HG03378 (cell line): Measurements from ENCODE around the gene ST7L.
A peak's percentile ranks its signal among the peaks of the same experiment; 100 is the strongest.
"Not testable (repeated sequence)": the region's sequence is repeated elsewhere in the genome, so short reads cannot be mapped to it uniquely, and the experiment has no call there.

Source experiments
- ATAC-seq: cut with Tn5 transposase; IDR thresholded peaks from one replicate; pipeline ENCODE4 v1.9.1; 2021; ENCODE audit warnings: mild to moderate bottlenecking, moderate library complexity; ENCODE audit not compliant: unreplicated experiment

The ST7L gene

GRCh38 chr1:112618721-112619517 lies at the start of gene ST7L:
Gene ST7L, minus strand, starts transcription at chr1:112619141. Its CDS starts 28 bp downstream, at chr1:112619113.
- ATAC-seq = no peak

GRCh38 chr1:112666946-112667345 lies 48.0 kb upstream of the ST7L start:
- no peak for ATAC-seq

- no peak for ATAC-seq
Observed at GRCh38 chr1:112665857-112666256, 46.9 kb upstream of the ST7L start.

- ATAC-seq = no peak
Observed at GRCh38 chr1:112651205-112651604, 32.3 kb upstream of the ST7L start.

GRCh38 chr1:112646225-112646624 lies 27.3 kb upstream of the ST7L start:
- no peak for ATAC-seq

GRCh38 chr1:112643080-112643479 lies 24.1 kb upstream of the ST7L start:
- ATAC-seq = no peak

- not testable (repeated sequence) for ATAC-seq
Observed at GRCh38 chr1:112640437-112640836, 21.5 kb upstream of the ST7L start.

GRCh38 chr1:112638110-112638428 lies 19.1 kb upstream of the ST7L start:
- ATAC-seq = no peak

GRCh38 chr1:112637254-112638109 lies 18.5 kb upstream of the ST7L start:
- no peak for ATAC-seq

- ATAC-seq = peak; percentile 46
Observed at GRCh38 chr1:112636597-112637253, 17.8 kb upstream of the ST7L start.

- no peak for ATAC-seq
Observed at GRCh38 chr1:112636056-112636455, 17.1 kb upstream of the ST7L start.

- no peak for ATAC-seq
Observed at GRCh38 chr1:112634367-112634766, 15.4 kb upstream of the ST7L start.

GRCh38 chr1:112633628-112634027 lies 14.7 kb upstream of the ST7L start:
- no peak for ATAC-seq

- no peak for ATAC-seq
Observed at GRCh38 chr1:112629256-112629655, 10.3 kb upstream of the ST7L start.

GRCh38 chr1:112628516-112628915 lies 9.6 kb upstream of the ST7L start:
- no peak for ATAC-seq

GRCh38 chr1:112626887-112627286 lies 7.9 kb upstream of the ST7L start:
- ATAC-seq = no peak

GRCh38 chr1:112626193-112626592 lies 7.3 kb upstream of the ST7L start:
- ATAC-seq = no peak

- no peak for ATAC-seq
Observed at GRCh38 chr1:112625696-112626095, 6.8 kb upstream of the ST7L start.

- not testable (repeated sequence) for ATAC-seq
Observed at GRCh38 chr1:112624493-112624892, 5.6 kb upstream of the ST7L start.

- ATAC-seq = no peak
Observed at GRCh38 chr1:112620377-112620695, 1.4 kb upstream of the ST7L start.

GRCh38 chr1:112619518-112620376 lies 806 bp upstream of the ST7L start, which contains the start of gene CAPZA1:
Gene CAPZA1, plus strand, starts transcription at chr1:112619832. Its CDS starts 13 bp downstream, at chr1:112619845.
- ATAC-seq = peak; percentile 61
